GM23338 (cell line): ENCODE data around the gene CLDN19. TPM values are rescaled to one million over a fixed set of nuclear protein-coding genes. Genes with fewer than 3 reads are reported as not detected.
"Not testable (repeated sequence)": the region's sequence is repeated elsewhere in the genome, so short reads cannot be mapped to it uniquely, and the experiment has no call there.

Source experiments
- ATAC-seq: fragments of 200-7000 bp; cut with Tn5 transposase; 3 replicates; pipeline ENCODE4 v1.9.1; 2020
- DNase-seq: peaks from one replicate; pipeline ENCODE4 v3.0.0-alpha.2; 2015; ENCODE audit warnings: low spot score
- H2AFZ ChIP-seq: fragments of 200-600 bp; sonication (generic); 2 replicates; pipeline ENCODE4 v1.8.0; 2016; ENCODE audit warnings: antibody characterized with exemption, mild to moderate bottlenecking, moderate library complexity
- H3F3A ChIP-seq: fragments of 200-600 bp; sonication (generic); replicated peaks from 2 replicates; pipeline ENCODE4 v1.8.0; 2017; ENCODE audit warnings: antibody characterized with exemption, mixed run types, low read depth
- H3K27ac ChIP-seq: fragments of 200-600 bp; sonication (generic); 2 replicates; pipeline ENCODE4 v1.6.1; 2016; ENCODE audit warnings: low read depth
- H3K27me3 ChIP-seq: fragments of 200-600 bp; sonication (generic); 2 replicates; pipeline ENCODE4 v1.8.0; 2016; ENCODE audit warnings: mild to moderate bottlenecking, mixed run types, moderate library complexity; ENCODE audit not compliant: insufficient read depth
- H3K36me3 ChIP-seq: fragments of 200-600 bp; sonication (generic); 2 replicates; pipeline ENCODE4 v1.8.0; 2016; ENCODE audit warnings: mild to moderate bottlenecking; ENCODE audit not compliant: insufficient read depth
- H3K4me1 ChIP-seq: fragments of 200-600 bp; sonication (generic); 2 replicates; pipeline ENCODE4 v1.8.0; 2016; ENCODE audit warnings: mild to moderate bottlenecking, moderate library complexity; ENCODE audit not compliant: insufficient read depth
- H3K4me2 ChIP-seq: fragments of 200-600 bp; sonication (generic); 2 replicates; pipeline ENCODE4 v1.7.1; 2017; ENCODE audit warnings: mixed run types
- H3K4me3 ChIP-seq: fragments of 200-600 bp; sonication (generic); 2 replicates; pipeline ENCODE4 v1.6.1; 2016; ENCODE audit warnings: mixed run types
- H3K79me2 ChIP-seq: fragments of 200-600 bp; sonication (generic); replicated peaks from 2 replicates; pipeline ENCODE4 v1.8.0; 2017; ENCODE audit warnings: mild to moderate bottlenecking; ENCODE audit not compliant: insufficient read depth
- H3K9me2 ChIP-seq: fragments of 200-600 bp; sonication (generic); 2 replicates; pipeline ENCODE4 v1.8.0; 2017; ENCODE audit not compliant: insufficient read depth
- H4K20me1 ChIP-seq: fragments of 200-600 bp; sonication (generic); replicated peaks from 2 replicates; pipeline ENCODE4 v1.8.0; 2017; ENCODE audit warnings: mild to moderate bottlenecking; ENCODE audit not compliant: insufficient read depth
- H3K27ac Mint-ChIP-seq: 2 replicates; pipeline ENCODE4 v1.8.0; 2020; ENCODE audit warnings: inconsistent platforms, mild to moderate bottlenecking, moderate library complexity, mixed read lengths
- H3K27me3 Mint-ChIP-seq: 3 replicates; pipeline ENCODE4 v1.8.0; 2022; ENCODE audit warnings: low read depth, mild to moderate bottlenecking, moderate library complexity, mixed read lengths, inconsistent platforms; ENCODE audit not compliant: insufficient read depth, poor library complexity
- H3K36me3 Mint-ChIP-seq: 3 replicates; pipeline ENCODE4 v1.8.0; 2021; ENCODE audit warnings: low read depth, mild to moderate bottlenecking, inconsistent platforms, moderate library complexity, mixed read lengths
- H3K4me1 Mint-ChIP-seq: 3 replicates; pipeline ENCODE4 v1.8.0; 2020; ENCODE audit warnings: mild to moderate bottlenecking, inconsistent platforms, mixed read lengths
- H3K4me3 Mint-ChIP-seq: 3 replicates; pipeline ENCODE4 v1.8.0; 2021; ENCODE audit warnings: moderate library complexity, mild to moderate bottlenecking, inconsistent platforms, mixed read lengths
- H3K9me3 Mint-ChIP-seq: 3 replicates; pipeline ENCODE4 v1.8.0; 2020; ENCODE audit warnings: moderate library complexity, mild to moderate bottlenecking, inconsistent platforms, mixed read lengths
- CREB1 ChIP-seq: fragments of 250-450 bp; sonication (Bioruptor Pico); IDR thresholded peaks from 2 replicates; pipeline ENCODE4 v1.5.0; 2020; ENCODE audit warnings: low read depth, mild to moderate bottlenecking, moderate library complexity
- JUNB ChIP-seq: IDR thresholded peaks from one replicate; pipeline ENCODE4 v1.6.1; 2016; ENCODE audit warnings: antibody characterized with exemption; ENCODE audit not compliant: unreplicated experiment
- POLR2AphosphoS5 ChIP-seq: IDR thresholded peaks from 2 replicates; pipeline ENCODE4 v1.6.1; 2016; ENCODE audit warnings: antibody characterized with exemption, low read depth
- STAT1 ChIP-seq: IDR thresholded peaks from one replicate; pipeline ENCODE4 v1.6.1; 2016; ENCODE audit warnings: antibody characterized with exemption; ENCODE audit not compliant: unreplicated experiment
- polyA plus RNA-seq: library from polyadenylated mRNA; unstranded; fragments of >200 nt; fragmentation: Nextera tagmentation; extraction: Ambion mirVana; gene quantifications from 2 replicates; pipeline ENCODE4 v1.2.1, GENCODE V29; 2016
- total RNA-seq: library from RNA; depleted of rRNA; stranded (reverse); fragments of >200 nt; shearing (Covaris generic); gene quantifications from 2 replicates; pipeline ENCODE4 v1.2.3, GENCODE V29; 2014
- TF ChIP-seq, protein P1 (sequence below): fragments of 250-450 bp; sonication (Bioruptor Pico); IDR thresholded peaks from 2 replicates; pipeline ENCODE4 v1.5.0; 2020; ENCODE audit warnings: mild to moderate bottlenecking, moderate library complexity

The CLDN19 gene
- total and polyA plus RNA-seq, 2 experiments from 2014 or later = 2.6 to 12.8 TPM

DNA sequence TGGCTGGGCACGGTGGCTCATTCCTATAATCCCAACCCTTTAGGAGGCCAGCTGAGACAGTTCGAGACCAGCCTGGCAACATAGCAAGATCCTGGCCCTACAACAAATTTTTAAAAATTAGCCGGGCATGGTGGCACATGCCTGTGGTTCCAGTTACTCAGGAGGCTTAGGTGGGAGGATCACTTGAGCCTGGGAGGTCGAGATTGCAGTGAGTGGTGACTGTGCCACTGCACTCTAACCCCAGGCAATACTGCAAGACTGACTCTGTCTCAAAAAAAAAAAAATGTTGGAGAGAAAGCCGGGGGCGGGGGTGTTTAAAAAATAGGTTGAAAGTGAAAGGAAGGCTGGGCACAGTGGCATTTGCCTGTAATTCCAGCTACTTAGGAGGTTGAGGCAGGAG, 16.5 kb downstream of the CLDN19 start (continued):
- TF ChIP-seq, protein P1, sequence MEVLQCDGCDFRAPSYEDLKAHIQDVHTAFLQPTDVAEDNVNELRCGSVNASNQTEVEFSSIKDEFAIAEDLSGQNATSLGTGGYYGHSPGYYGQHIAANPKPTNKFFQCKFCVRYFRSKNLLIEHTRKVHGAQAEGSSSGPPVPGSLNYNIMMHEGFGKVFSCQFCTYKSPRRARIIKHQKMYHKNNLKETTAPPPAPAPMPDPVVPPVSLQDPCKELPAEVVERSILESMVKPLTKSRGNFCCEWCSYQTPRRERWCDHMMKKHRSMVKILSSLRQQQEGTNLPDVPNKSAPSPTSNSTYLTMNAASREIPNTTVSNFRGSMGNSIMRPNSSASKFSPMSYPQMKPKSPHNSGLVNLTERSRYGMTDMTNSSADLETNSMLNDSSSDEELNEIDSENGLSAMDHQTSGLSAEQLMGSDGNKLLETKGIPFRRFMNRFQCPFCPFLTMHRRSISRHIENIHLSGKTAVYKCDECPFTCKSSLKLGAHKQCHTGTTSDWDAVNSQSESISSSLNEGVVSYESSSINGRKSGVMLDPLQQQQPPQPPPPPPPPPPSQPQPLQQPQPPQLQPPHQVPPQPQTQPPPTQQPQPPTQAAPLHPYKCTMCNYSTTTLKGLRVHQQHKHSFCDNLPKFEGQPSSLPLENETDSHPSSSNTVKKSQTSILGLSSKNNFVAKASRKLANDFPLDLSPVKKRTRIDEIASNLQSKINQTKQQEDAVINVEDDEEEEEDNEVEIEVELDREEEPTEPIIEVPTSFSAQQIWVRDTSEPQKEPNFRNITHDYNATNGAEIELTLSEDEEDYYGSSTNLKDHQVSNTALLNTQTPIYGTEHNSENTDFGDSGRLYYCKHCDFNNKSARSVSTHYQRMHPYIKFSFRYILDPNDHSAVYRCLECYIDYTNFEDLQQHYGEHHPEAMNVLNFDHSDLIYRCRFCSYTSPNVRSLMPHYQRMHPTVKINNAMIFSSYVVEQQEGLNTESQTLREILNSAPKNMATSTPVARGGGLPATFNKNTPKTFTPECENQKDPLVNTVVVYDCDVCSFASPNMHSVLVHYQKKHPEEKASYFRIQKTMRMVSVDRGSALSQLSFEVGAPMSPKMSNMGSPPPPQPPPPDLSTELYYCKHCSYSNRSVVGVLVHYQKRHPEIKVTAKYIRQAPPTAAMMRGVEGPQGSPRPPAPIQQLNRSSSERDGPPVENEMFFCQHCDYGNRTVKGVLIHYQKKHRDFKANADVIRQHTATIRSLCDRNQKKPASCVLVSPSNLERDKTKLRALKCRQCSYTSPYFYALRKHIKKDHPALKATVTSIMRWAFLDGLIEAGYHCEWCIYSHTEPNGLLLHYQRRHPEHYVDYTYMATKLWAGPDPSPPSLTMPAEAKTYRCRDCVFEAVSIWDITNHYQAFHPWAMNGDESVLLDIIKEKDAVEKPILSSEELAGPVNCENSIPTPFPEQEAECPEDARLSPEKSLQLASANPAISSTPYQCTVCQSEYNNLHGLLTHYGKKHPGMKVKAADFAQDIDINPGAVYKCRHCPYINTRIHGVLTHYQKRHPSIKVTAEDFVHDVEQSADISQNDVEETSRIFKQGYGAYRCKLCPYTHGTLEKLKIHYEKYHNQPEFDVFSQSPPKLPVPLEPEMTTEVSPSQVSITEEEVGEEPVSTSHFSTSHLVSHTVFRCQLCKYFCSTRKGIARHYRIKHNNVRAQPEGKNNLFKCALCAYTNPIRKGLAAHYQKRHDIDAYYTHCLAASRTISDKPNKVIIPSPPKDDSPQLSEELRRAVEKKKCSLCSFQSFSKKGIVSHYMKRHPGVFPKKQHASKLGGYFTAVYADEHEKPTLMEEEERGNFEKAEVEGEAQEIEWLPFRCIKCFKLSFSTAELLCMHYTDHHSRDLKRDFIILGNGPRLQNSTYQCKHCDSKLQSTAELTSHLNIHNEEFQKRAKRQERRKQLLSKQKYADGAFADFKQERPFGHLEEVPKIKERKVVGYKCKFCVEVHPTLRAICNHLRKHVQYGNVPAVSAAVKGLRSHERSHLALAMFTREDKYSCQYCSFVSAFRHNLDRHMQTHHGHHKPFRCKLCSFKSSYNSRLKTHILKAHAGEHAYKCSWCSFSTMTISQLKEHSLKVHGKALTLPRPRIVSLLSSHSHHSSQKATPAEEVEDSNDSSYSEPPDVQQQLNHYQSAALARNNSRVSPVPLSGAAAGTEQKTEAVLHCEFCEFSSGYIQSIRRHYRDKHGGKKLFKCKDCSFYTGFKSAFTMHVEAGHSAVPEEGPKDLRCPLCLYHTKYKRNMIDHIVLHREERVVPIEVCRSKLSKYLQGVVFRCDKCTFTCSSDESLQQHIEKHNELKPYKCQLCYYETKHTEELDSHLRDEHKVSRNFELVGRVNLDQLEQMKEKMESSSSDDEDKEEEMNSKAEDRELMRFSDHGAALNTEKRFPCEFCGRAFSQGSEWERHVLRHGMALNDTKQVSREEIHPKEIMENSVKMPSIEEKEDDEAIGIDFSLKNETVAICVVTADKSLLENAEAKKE (CRISPR knock-in tag) = no peak
- TF ChIP-seq STAT1 (no peak), CREB1 (CRISPR knock-in tag) (no peak)

DNA sequence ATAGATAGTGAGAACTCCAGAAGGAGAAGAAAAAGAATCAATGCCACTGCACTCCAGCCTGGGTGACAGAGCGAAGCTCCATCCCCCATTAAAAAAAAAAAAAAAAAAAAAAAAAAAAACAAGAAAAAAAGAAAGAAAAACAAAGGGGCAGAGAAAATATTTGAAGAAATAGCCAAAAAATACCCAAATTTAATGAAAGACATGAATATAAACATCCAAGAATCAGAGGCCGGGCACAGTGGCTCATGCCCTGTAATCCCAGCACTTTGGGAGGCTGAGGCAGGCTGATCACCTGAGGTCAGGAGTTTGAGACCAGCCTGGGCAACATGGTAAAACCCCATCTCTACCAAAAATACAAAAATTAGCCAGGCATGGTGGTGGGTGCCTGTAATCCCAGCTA, 17.6 kb downstream of the CLDN19 start:
- not testable (repeated sequence) for H3K27me3 ChIP-seq, H3K4me1 Mint-ChIP-seq, H3K9me3 Mint-ChIP-seq, H4K20me1 ChIP-seq, H3K79me2 ChIP-seq, H3K27ac ChIP-seq, H3K36me3 Mint-ChIP-seq, H3K27ac Mint-ChIP-seq, H3K4me1 ChIP-seq, H3K4me2 ChIP-seq, H3F3A ChIP-seq, ATAC-seq, H2AFZ ChIP-seq, H3K27me3 Mint-ChIP-seq, H3K4me3 Mint-ChIP-seq, H3K36me3 ChIP-seq, DNase-seq, H3K4me3 ChIP-seq, H3K9me2 ChIP-seq

DNA sequence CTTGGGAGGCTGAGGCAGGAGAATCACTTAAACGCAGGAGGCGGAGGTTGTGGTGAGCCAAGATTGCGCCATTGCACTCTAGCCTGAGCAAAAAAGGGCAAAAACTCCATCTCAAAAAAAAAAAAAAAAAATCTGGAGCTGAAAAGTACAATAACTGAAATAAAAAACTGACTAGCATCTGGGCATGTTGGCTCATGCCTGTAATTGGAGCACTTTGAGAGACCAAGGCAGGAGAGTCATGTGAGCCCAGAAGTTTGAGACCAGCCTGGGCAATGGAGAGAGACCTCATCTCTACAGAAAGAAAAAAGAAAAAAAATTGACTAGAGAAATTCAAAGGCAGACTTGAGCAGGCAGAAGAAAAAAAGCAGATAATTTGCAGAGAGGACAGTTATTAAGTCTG, 18.1 kb downstream of the CLDN19 start:
- H3F3A ChIP-seq = 0 out of 2 replicates have a peak, but pooled peaks cover 7% of the 10 kb centered on the region
- H3K4me3 ChIP-seq = no peak overlapping the region
- Mint-ChIP-seq H3K9me3 (no peaks in the 10 kb centered on the region; the same call in 2 of the 3 replicates), H3K4me3 (no peak overlapping the region), H3K27me3 (peaks cover 5% of the 10 kb centered on the region), H3K4me1 (no peaks in the 10 kb centered on the region), H3K27ac (no peak overlapping the region), H3K36me3 (no peaks in the 10 kb centered on the region)
- TF ChIP-seq JUNB (no peak), POLR2AphosphoS5 (no peak), STAT1 (no peak)
- TF ChIP-seq, protein P1 (CRISPR knock-in tag) = no peak
- H3K27me3 ChIP-seq = no peaks in the 10 kb centered on the region
- ATAC-seq = no peak
- H3K9me2 ChIP-seq = no peaks in the 10 kb centered on the region
- no peaks in the 10 kb centered on the region for H3K79me2 ChIP-seq
- no peaks in the 10 kb centered on the region for H3K36me3 ChIP-seq
- no peak overlapping the region for H2AFZ ChIP-seq
- no peak for DNase-seq
- H3K27ac ChIP-seq = no peak overlapping the region
- H3K4me1 ChIP-seq = 0 out of 2 replicates have a peak, but pooled peaks cover 4% of the 10 kb centered on the region
- H3K4me2 ChIP-seq = no peak overlapping the region
- H4K20me1 ChIP-seq = no peaks in the 10 kb centered on the region; the same call in 1 of the 2 replicates
